Activated CD8-positive, alpha-beta memory T cell treated with anti-CD3 and anti-CD28 coated beads, Interleukin-2, amount 10 ng/mL, durations not matched to agents 7 days and 5 days (primary cell): ENCODE results near the gene FAM20C. TPM values are rescaled to one million over a fixed set of nuclear protein-coding genes. Genes with fewer than 3 reads are reported as not detected.
"Not testable (repeated sequence)": the region's sequence is repeated elsewhere in the genome, so short reads cannot be mapped to it uniquely, and the experiment has no call there.

Experiments used
- ATAC-seq: fragments of 150-1000 bp; cut with Tn5 transposase; one replicate; pipeline ENCODE4 v1.10.0; 2021; ENCODE audit warnings: moderate library complexity
- CTCF ChIA-PET: fragments of 350-600 bp; sonication (Branson Sonifier 250); formaldehyde crosslinking; loops from one replicate; lab custom pipeline; 2021; ENCODE audit warnings: antibody characterized with exemption; lab: Charles Lee
- DNase-seq: peaks from one replicate; pipeline ENCODE4 v3.0.0-alpha.2; 2020
- H3K27ac Mint-ChIP-seq: one replicate; pipeline ENCODE4 v1.8.0; 2021; ENCODE audit warnings: mild to moderate bottlenecking, mixed read lengths
- H3K27me3 Mint-ChIP-seq: one replicate; pipeline ENCODE4 v1.8.0; 2021; ENCODE audit warnings: mixed read lengths
- H3K36me3 Mint-ChIP-seq: one replicate; pipeline ENCODE4 v1.8.0; 2021; ENCODE audit warnings: mild to moderate bottlenecking, mixed read lengths
- H3K4me1 Mint-ChIP-seq: one replicate; pipeline ENCODE4 v1.8.0; 2021; ENCODE audit warnings: mixed read lengths
- H3K4me3 Mint-ChIP-seq: one replicate; pipeline ENCODE4 v1.8.0; 2021; ENCODE audit warnings: mild to moderate bottlenecking, moderate library complexity, mixed read lengths
- H3K9me3 Mint-ChIP-seq: one replicate; pipeline ENCODE4 v1.8.0; 2022; ENCODE audit warnings: low read depth, mixed read lengths
- total RNA-seq, 2 experiments: library from RNA; stranded (reverse); gene quantifications; one replicate each; pipeline ENCODE4 v1.2.3, GENCODE V29; 2021

Gene FAM20C
- total RNA-seq, 2 experiments from 2014 or later = 0.45 to 0.73 TPM

DNA sequence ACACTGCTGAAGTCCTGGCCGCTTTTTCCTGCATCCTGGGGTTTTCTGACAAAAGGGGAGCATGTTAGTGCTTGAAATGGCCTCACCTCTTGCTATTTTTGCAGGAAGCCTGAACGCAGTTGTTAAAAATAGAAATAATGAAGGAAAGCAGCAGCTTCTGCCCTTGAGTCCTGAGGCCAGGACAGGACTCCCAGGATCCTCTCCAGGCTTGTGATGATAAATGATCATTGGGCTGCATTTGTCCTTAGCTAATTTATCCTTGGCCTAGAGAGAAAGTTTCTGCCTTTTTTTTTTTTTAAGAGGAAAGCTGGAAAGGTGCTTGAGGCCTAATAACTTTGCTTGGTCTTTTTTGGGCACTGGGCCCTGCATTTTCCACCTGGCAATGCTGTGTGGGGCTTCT lies 17.7 kb upstream of the FAM20C start:
- no peak overlapping the region for H3K27ac Mint-ChIP-seq
- ATAC-seq = no peak
- CTCF ChIA-PET = no interaction called here

DNA sequence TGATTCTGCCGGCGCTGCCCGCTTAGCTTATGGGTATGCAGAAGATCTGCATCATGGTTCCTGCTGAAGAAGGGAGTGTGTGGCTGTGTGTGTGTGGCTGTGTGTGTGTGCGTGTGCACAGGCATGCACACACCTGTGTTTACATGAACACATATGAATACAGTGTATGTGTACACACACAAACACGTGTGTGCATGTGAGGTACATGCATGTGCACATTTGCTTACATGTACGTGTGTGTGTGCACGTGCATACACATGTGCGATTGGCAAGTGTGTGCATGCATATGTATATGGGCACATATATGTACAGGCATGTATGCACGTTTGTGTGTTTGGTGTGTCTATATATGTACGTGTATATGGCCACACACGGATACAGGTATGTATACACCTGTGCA lies 16.4 kb upstream of the FAM20C start:
- ATAC-seq (no peak), DNase-seq (no peak)
- CTCF ChIA-PET = no interaction called here
- Mint-ChIP-seq H3K4me1 (no peaks in the 10 kb centered on the region), H3K36me3 (no peaks in the 10 kb centered on the region), H3K9me3 (no peaks in the 10 kb centered on the region), H3K4me3 (no peak overlapping the region), H3K27me3 (no peaks in the 10 kb centered on the region), H3K27ac (no peak overlapping the region)

More for the DNA sequence above, 17.7 kb upstream of the FAM20C start:
- Mint-ChIP-seq H3K36me3 (no peaks in the 10 kb centered on the region), H3K27me3 (no peaks in the 10 kb centered on the region), H3K4me3 (no peak overlapping the region), H3K4me1 (no peaks in the 10 kb centered on the region), H3K9me3 (no peaks in the 10 kb centered on the region)
- DNase-seq = no peak

DNA sequence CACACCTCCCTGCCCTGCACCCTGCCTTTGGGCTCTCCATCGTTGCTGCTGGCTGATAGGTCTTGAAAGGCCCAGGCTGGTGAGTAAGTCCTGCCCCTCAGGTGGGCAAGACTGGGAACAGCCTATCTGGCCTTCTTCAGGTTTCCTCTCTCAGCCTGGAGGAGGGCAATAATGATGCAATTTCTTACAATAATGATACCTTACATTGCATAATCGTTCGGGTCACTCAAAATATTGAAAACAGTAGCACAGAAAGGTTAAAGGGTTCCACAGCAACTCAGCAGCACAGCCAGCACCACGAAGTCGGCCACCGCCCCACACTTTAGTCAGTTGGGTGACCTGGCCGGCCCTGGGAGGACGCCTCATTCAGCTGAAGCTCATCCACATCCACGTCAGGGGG lies 16.0 kb upstream of the FAM20C start:
- H3K9me3 Mint-ChIP-seq = no peaks in the 10 kb centered on the region
- H3K4me3 Mint-ChIP-seq = no peak overlapping the region
- CTCF ChIA-PET = no interaction called here
- no peaks in the 10 kb centered on the region for H3K4me1 Mint-ChIP-seq
- no peaks in the 10 kb centered on the region for H3K27me3 Mint-ChIP-seq
- no peak overlapping the region for H3K27ac Mint-ChIP-seq
- DNase-seq = no peak
- no peak for ATAC-seq
- no peaks in the 10 kb centered on the region for H3K36me3 Mint-ChIP-seq

DNA sequence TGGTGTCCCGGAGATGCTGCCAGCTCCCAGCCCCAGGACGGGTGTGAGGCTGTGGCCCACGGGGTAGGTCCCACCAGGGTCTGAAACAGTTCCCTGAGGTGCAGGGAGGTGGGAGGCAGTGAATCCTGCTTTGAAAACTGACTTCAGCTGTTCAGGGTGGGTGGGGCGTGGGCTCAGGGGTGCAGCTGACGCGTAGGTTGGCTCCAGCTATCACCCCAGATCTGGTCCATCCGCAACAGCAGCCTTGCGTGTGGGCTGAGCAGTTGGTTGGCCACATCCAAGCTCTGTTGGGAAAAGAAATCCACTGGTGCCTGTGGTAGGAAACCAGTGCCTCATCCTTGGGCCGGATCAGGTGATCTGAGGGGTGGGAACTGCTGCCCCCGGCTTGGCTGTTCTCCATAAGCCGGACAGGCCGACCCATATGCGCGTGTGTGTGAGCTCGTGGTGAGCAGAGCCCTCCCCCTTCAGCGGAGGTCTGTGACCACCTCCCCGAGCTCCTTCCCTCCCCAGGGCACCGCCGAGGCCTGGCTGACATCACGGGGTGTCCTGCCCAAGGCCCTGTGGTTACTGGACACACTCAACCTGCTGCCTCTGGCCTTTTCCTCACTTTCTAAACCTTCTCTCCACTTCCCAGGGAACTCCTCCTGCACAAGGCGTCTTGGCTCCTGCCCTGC lies 15.4 kb upstream of the FAM20C start:
- Mint-ChIP-seq H3K36me3 (no peaks in the 10 kb centered on the region), H3K4me1 (no peaks in the 10 kb centered on the region), H3K9me3 (no peaks in the 10 kb centered on the region), H3K4me3 (no peak overlapping the region), H3K27ac (no peak overlapping the region), H3K27me3 (no peaks in the 10 kb centered on the region)
- ATAC-seq (no peak), DNase-seq (no peak)
- CTCF ChIA-PET = no interaction called here

DNA sequence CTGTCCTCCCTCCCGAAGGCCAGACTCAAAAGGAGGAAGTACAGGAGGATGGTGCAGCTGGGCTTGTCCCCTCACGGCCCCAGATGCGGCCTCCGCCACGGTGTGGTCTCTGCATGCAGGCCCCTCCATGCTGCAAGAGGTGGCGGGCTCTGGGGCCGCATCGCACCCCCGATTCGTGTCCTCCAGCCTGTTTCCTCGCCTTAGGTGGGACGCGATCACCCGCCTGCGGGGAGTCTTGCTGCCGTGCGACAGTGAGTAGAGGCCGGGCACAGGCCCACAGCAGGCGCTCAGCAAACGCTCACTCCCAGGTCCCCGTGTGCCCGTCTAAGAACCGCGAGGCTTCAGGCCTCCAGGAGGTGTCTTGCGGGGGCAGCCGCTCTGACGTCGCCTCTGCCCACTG lies 13.9 kb upstream of the FAM20C start:
- H3K9me3 Mint-ChIP-seq = no peaks in the 10 kb centered on the region
- no peaks in the 10 kb centered on the region for H3K27me3 Mint-ChIP-seq
- H3K36me3 Mint-ChIP-seq = no peaks in the 10 kb centered on the region
- H3K4me3 Mint-ChIP-seq = no peak overlapping the region
- no peak for ATAC-seq
- no peak overlapping the region for H3K27ac Mint-ChIP-seq
- CTCF ChIA-PET = no interaction called here
- H3K4me1 Mint-ChIP-seq = no peaks in the 10 kb centered on the region
- no peak for DNase-seq

DNA sequence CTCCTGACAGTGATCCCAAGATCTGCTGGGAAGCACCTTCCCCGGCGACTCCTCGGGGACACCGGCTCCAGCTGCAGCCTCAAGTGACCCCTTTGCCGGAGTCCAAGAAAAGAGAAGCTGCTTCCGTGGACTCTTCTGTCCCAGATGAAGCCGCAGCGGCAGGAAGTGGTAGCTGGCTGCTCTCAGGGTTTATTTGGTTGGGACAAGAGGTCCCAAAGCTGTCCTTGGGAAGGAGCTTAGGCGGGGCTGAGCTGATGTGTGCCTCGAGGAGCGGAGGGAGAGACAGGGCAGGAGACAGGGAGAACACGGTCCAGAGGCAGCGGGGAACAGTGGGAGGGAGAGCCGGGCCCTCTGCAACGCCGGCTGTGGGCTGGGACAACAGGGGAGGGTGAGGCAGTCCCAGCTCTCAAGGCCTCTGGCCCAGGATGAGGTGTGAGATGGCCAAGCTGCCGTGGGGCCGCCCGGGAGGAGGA lies 13.1 kb upstream of the FAM20C start:
- Mint-ChIP-seq H3K9me3 (no peaks in the 10 kb centered on the region), H3K27ac (no peak overlapping the region), H3K4me1 (no peaks in the 10 kb centered on the region), H3K4me3 (no peak overlapping the region), H3K27me3 (no peaks in the 10 kb centered on the region), H3K36me3 (no peaks in the 10 kb centered on the region)
- CTCF ChIA-PET = no interaction called here
- DNase-seq (no peak), ATAC-seq (no peak)

DNA sequence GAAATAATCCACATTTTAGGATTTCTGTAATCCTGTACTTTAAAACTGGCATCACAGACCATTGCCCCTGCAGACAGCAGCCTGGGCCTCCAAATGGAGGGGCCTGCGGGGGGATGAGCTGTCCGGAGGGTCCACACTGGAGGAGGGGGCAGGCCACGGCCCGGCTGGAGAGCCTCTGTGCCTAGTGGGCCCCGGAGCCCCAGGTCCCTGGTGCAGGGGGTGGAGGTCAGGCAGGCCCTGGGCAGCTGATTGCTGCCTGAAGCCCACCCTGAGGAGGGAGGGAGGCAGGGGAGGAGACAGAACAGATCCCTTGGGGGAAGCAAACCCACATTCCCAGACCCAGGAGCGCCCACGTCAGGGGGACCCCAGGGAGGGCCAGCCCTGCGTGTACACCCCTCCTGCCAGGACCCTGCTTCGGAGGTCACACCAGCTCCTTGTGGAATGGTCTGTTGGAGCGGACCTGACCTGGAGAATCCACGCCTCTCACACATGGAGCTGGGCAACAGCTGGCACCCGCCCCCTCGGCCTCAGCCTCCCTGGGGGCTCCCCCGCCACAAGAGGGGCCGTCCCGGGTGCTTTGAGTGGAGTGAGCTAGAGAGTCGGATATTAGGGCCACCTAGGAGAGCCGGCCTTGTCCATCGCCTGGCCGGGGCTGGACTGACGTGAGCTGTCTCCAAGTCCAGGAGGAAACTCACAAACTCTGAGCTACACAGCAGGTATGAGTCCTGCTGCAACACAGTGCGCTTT lies 12.2 kb upstream of the FAM20C start:
- H3K27me3 Mint-ChIP-seq = no peaks in the 10 kb centered on the region
- DNase-seq = no peak
- H3K27ac Mint-ChIP-seq = no peak overlapping the region
- H3K4me1 Mint-ChIP-seq = no peaks in the 10 kb centered on the region
- no peaks in the 10 kb centered on the region for H3K9me3 Mint-ChIP-seq
- CTCF ChIA-PET = no interaction called here
- H3K4me3 Mint-ChIP-seq = no peak overlapping the region
- no peaks in the 10 kb centered on the region for H3K36me3 Mint-ChIP-seq
- ATAC-seq = no peak

DNA sequence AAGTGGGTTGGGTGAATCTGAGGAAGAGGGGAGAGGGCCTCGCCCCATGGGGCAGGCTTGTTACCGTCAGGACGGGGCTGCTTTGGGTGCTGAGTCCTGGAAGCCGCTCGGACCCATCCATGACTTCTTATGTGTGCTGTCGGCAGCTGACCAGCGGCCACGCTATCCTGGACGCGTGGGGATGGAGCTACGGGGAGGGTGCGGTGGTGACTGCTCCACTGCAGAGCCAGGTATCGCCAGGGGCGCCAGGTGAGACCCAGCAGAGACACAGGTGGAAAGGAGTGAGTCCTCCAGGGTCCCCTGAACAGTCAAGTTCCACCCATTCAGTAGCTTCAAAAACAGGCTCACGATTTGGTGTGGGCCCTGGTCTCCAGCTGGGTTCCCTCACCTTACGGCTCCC lies 10.6 kb upstream of the FAM20C start:
- H3K27me3 Mint-ChIP-seq = no peaks in the 10 kb centered on the region
- DNase-seq = no peak

DNA sequence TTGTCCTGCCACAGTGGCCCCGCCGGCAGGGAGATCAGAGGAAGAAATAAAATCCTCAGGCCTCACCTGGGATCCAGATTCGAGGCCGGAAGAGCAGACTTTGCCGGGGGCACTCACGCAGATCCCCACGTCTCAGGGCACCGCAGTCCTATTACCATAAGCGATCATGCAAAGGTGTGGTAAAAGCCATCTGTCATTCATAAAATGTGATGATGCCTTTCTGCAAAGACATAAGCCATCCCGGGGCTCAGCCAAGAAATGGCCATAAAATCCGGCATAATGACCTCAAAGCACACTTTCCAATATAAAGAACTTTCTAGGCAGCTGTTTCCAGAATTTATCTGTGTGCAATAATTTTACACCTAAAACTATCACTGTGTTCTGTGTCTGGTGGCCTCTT lies 9.9 kb upstream of the FAM20C start:
- H3K4me3 Mint-ChIP-seq, ATAC-seq, H3K4me1 Mint-ChIP-seq, CTCF ChIA-PET, H3K27me3 Mint-ChIP-seq, H3K36me3 Mint-ChIP-seq, H3K27ac Mint-ChIP-seq, DNase-seq, H3K9me3 Mint-ChIP-seq: not testable (repeated sequence)

More for the DNA sequence above, 10.6 kb upstream of the FAM20C start:
- CTCF ChIA-PET = no interaction called here
- no peak for ATAC-seq
- no peaks in the 10 kb centered on the region for H3K36me3 Mint-ChIP-seq
- no peak overlapping the region for H3K27ac Mint-ChIP-seq
- no peak overlapping the region for H3K4me3 Mint-ChIP-seq
- no peaks in the 10 kb centered on the region for H3K4me1 Mint-ChIP-seq
- no peaks in the 10 kb centered on the region for H3K9me3 Mint-ChIP-seq

DNA sequence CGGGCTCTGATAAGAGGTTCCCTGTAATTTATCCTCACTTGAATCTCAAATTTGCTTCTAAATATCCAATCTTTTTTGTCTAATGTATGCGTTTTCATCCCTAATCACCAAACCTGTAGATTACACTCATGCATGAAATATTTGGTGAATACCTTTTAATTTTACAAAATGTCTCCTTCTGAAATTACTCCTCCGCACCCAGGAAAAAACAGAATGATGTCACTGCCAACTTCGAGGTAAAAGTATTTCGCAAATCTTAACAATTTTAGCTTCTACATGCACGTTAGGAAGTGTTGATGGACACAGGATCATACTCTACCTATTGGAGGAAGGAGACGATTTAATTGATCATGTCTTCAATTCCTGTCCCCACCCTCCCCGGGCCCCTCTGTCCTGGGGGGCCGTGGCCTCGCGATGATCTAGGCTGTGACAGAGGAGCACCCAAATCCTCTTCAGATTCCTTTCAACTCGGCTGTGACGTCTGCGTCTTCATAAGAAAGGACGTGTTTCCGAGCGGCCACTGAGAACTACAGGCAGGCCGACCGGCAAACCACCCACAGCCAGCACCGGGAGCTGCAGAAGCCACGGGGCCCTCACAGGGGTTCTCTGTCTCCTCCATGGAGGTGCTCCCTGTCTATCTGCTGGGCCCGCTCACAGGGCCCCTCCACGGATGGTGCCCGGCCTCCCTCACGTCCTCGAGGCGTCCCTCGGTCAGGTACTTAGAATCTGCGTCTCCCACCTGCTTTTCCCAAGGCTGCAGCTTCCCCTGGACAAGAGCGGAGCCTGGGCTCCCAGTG lies 8.7 kb upstream of the FAM20C start:
- ATAC-seq (no peak), DNase-seq (no peak)
- no peak overlapping the region for H3K27ac Mint-ChIP-seq
- no peaks in the 10 kb centered on the region for H3K4me1 Mint-ChIP-seq
- no peaks in the 10 kb centered on the region for H3K9me3 Mint-ChIP-seq
- CTCF ChIA-PET = no interaction called here
- H3K27me3 Mint-ChIP-seq = no peaks in the 10 kb centered on the region
- no peak overlapping the region for H3K4me3 Mint-ChIP-seq
- H3K36me3 Mint-ChIP-seq = no peaks in the 10 kb centered on the region

DNA sequence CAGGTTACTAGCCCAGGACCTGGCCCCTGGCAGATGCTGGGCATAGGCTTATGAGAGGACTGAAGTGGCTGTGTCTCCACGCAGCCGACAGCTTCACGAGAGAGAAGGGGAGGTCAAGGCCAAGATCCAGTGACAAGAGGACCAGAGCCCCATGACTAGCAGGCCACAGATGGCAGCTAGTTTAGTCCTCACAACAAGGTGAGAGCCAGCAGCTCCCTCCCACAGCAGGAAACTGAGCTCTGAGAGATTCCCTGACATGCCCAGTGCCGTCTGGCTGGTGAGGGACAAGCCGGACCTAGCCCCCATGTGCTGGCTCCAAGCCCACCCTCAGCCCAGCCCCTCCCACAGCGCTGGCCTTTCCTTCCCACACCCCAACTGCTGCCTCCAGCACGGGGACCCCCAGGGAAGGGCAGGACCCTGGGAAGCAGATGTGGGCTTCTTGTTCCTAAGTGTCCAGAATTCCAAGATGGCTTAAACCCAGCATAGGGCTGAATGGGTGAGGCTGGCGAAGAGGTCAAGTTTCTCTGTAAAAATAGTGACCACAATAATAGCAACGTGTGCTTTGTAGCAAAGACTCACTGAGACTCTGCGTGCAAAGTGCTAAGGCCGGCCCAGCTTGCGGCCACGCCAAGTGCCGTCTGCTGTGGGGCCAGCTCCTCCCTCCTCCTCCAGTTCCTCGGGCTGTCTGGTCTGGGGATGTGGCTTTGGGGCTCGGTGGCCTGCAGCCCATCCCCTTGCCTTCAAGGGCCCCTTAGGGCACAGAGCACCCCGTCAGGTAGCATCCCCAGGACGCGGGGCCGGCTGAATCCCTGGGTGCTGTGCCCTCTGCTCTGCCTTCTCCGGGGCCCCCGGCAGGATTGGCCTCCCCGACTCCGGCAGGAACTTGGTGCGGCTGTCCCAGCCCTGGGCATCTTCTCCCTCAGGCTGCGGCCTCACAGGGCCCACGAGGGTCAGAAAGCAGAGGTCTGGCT lies 7.8 kb upstream of the FAM20C start:
- Mint-ChIP-seq H3K4me1 (no peaks in the 10 kb centered on the region), H3K27ac (no peak overlapping the region), H3K36me3 (no peaks in the 10 kb centered on the region), H3K27me3 (no peaks in the 10 kb centered on the region), H3K9me3 (no peaks in the 10 kb centered on the region), H3K4me3 (no peak overlapping the region)
- no peak for ATAC-seq
- CTCF ChIA-PET = no interaction called here
- no peak for DNase-seq

DNA sequence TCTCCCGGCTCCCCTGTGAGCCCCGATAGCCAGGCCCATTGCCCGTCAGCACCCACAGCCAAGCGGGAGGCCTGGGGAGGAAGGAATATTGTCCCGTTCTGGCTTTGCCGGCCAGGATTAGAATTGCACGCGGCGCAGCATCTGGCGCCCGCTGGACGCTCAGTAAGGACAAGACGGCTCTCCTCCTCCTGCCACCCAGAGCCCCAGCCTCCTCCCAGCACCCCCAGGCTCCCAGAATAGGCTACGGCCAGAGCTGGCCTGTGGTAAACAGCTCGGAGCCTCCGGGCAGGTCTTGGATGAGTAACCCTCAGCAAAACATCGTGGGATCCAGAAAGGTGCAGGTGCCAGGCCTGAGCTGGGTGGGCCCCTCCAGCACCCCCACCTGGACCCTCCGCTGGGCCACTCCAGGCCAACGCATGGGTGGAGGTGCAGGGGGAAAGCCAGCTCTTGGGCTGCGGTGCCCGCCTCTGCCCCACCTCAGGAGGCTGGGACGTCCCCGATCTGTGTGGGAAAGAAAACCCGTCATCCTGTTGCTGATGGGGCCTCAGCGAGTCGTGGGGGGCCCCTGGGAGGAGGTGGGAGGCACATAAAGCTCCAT lies 5.8 kb upstream of the FAM20C start:
- peaks cover 14% of the 10 kb centered on the region for H3K27me3 Mint-ChIP-seq
- H3K36me3 Mint-ChIP-seq = no peaks in the 10 kb centered on the region
- DNase-seq = no peak
- H3K4me3 Mint-ChIP-seq = no peak overlapping the region
- no peak overlapping the region for H3K27ac Mint-ChIP-seq
- CTCF ChIA-PET = no interaction called here
- H3K9me3 Mint-ChIP-seq = no peaks in the 10 kb centered on the region
- ATAC-seq = no peak
- peaks cover 1% of the 10 kb centered on the region for H3K4me1 Mint-ChIP-seq
